Stomach (tissue), 19 donors: Measurements from ENCODE around the gene SLC29A3. TPM values are rescaled to one million over a fixed set of nuclear protein-coding genes. Genes with fewer than 3 reads are reported as not detected.
A peak's percentile ranks its signal among the peaks of the same experiment; 100 is the strongest.

Source experiments
- DNase-seq, 2 donors: peaks; one replicate each; pipeline versions ENCODE4 v3.0.0 to v3.0.0-alpha.2; 2013 to 2019
- H3K27ac ChIP-seq, 5 donors: fragments of 200-600 bp in 4 of 5; sonication (generic) in 4 of 5; one replicate each; pipeline ENCODE4 v1.5.1; 2013 to 2019; ENCODE audit warnings: mild to moderate bottlenecking in 1 of 5, moderate library complexity in 1 of 5
- H3K27me3 ChIP-seq, 3 donors: fragments of 200-600 bp; sonication (generic); one replicate each; pipeline ENCODE4 v1.5.1; 2017 to 2019; ENCODE audit warnings: mixed run types in 1 of 3
- H3K36me3 ChIP-seq, 4 donors: fragments of 200-600 bp; sonication (generic); 1 replicate in 3 of 4; 2 replicates in 1 of 4; pipeline ENCODE4 v1.5.1; 2016 to 2019
- H3K4me1 ChIP-seq, 4 donors: fragments of 200-600 bp; sonication (generic); one replicate each; pipeline ENCODE4 v1.5.1; 2016 to 2019
- H3K4me3 ChIP-seq, 4 donors: fragments of 200-600 bp; sonication (generic) in 3 of 4; one replicate each; pipeline ENCODE4 v1.5.1; 2016 to 2019; ENCODE audit warnings: mild to moderate bottlenecking in 1 of 4
- H3K9me3 ChIP-seq, 4 donors: fragments of 200-600 bp; sonication (generic); one replicate each; pipeline ENCODE4 v1.5.1; 2016 to 2019
- EP300 ChIP-seq: sonication (generic); formaldehyde crosslinking; IDR thresholded peaks from one replicate; pipeline ENCODE4 v1.6.1; 2017; ENCODE audit warnings: antibody characterized with exemption
- POLR2A ChIP-seq, 4 donors: fragments of 450-650 bp; IDR thresholded peaks; one replicate each; pipeline ENCODE4 v1.6.1; 2016; ENCODE audit warnings: antibody characterized with exemption in 4 of 4, control low read depth in 2 of 4, mild to moderate bottlenecking in 1 of 4, moderate library complexity in 1 of 4
- POLR2AphosphoS5 ChIP-seq, 3 donors: sonication (generic); formaldehyde crosslinking; IDR thresholded peaks; one replicate each; pipeline ENCODE4 v1.6.1; 2016; ENCODE audit warnings: antibody characterized with exemption in 3 of 3
- WGBS, 5 donors: extraction: QIAGEN DNeasy Blood & Tissue Kit in 3 of 5; methylation state at CpG; one replicate each; pipeline versions ENCODE4 v1.1.5 to v1.1.7; 2013 to 2018; 5-methylcytosine and 5-hydroxymethylcytosine counted together
- intact Hi-C: fragments of 100-400 bp; cut with DNase I; formaldehyde crosslinking; loops from one replicate; pipeline ENCODE4 v1.15.1; 2023; ENCODE audit warnings: low total_unique reads
- long read RNA-seq, 10 donors: transcript quantifications; one replicate each; lab custom pipeline, GENCODE V29; 2026
- polyA plus RNA-seq, 3 donors: library from polyadenylated mRNA; stranded (reverse); fragments of 200-250 nt; gene quantifications; one replicate each; pipeline ENCODE4 v1.2.3, GENCODE V29; 2013
- total RNA-seq, 5 donors: library from RNA; depleted of rRNA; stranded (reverse); fragments of >200 nt; gene quantifications; one replicate each; pipeline versions ENCODE4 v1.1.0 to v1.2.3, GENCODE V29; 2014 to 2016
- TF ChIP-seq, protein P1 (sequence below), 7 experiments: fragments of 450-650 bp in 4 of 7; fragments of 200-600 bp in 3 of 7; sonication (generic) in 3 of 7; IDR thresholded peaks; one replicate each; pipeline ENCODE4 v1.5.1; 2016 to 2019; ENCODE audit warnings: antibody characterized with exemption in 7 of 7, control low read depth in 2 of 7, mild to moderate bottlenecking in 1 of 7
- donor health status: healthy with polysubstance abuse.
- donor health status: Bipolar disorder and iron deficiency.
- donor health status: healthy.

SLC29A3 gene
- total RNA-seq (10 to 100 TPM in 1 of 5 donors, 1 to 10 TPM in 2, not detected in 2; 2.8 to 23.7 (median 6.4) TPM), polyA plus RNA-seq (1 to 10 TPM; 2.9 to 4.8 (median 3.7) TPM)
- long read RNA-seq, donor 1, result 0 reads
- long read RNA-seq, donor 2, result 0 reads
- long read RNA-seq, donor 3, partial matches to known transcripts, result 0 of 1 reads
- long read RNA-seq, donor 3, other reads (novel, unspliced or antisense), result 0 of 1 reads
- long read RNA-seq, donor 4, result 0 reads
- long read RNA-seq, donor 5, partial matches to known transcripts, result 5 of 7 reads
- long read RNA-seq, donor 5, other reads (novel, unspliced or antisense), result 0 of 7 reads
- long read RNA-seq, donor 6, partial matches to known transcripts, result 0 of 5 reads
- long read RNA-seq, donor 6, other reads (novel, unspliced or antisense), result 0 of 5 reads
- long read RNA-seq, donor 7, partial matches to known transcripts, result 0 of 2 reads
- long read RNA-seq, donor 7, other reads (novel, unspliced or antisense), result 0 of 2 reads
- long read RNA-seq, donor 8, partial matches to known transcripts, result 0 of 2 reads
- long read RNA-seq, donor 8, other reads (novel, unspliced or antisense), result 0 of 2 reads
- long read RNA-seq, donor 9, partial matches to known transcripts, result 0 of 1 reads
- long read RNA-seq, donor 9, other reads (novel, unspliced or antisense), result 0 of 1 reads
- long read RNA-seq, donor 10, result 0 reads

GRCh38 chr10:71319042-71319799 is at the start of gene SLC29A3:
Gene SLC29A3 (plus strand): TSS chr10:71319259. CDS start chr10:71319310, 51 bp downstream.
- peaks cover 0 to 20% (median 18%) of the 10 kb centered on the region in 4 donors for H3K36me3 ChIP-seq
- peak within 1 kb of the TSS; percentile 42 to 90 (median 81) for H3K27ac ChIP-seq
- WGBS, 5 donors, result 0 to 1% (median 1%) methylated on average over 28 to 62 of the region's 62 CpGs
- peaks cover 8 to 34% (median 23%) of the 10 kb centered on the region in 4 donors for H3K4me1 ChIP-seq
- TF ChIP-seq POLR2A (IDR thresholded peaks at IDR 0.05) (no peak), POLR2AphosphoS5 (IDR thresholded peaks at IDR 0.05) (peak in 2 of 3 donors; percentile 75 to 85)
- TF ChIP-seq, protein P1, sequence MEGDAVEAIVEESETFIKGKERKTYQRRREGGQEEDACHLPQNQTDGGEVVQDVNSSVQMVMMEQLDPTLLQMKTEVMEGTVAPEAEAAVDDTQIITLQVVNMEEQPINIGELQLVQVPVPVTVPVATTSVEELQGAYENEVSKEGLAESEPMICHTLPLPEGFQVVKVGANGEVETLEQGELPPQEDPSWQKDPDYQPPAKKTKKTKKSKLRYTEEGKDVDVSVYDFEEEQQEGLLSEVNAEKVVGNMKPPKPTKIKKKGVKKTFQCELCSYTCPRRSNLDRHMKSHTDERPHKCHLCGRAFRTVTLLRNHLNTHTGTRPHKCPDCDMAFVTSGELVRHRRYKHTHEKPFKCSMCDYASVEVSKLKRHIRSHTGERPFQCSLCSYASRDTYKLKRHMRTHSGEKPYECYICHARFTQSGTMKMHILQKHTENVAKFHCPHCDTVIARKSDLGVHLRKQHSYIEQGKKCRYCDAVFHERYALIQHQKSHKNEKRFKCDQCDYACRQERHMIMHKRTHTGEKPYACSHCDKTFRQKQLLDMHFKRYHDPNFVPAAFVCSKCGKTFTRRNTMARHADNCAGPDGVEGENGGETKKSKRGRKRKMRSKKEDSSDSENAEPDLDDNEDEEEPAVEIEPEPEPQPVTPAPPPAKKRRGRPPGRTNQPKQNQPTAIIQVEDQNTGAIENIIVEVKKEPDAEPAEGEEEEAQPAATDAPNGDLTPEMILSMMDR (IDR thresholded peaks at IDR 0.05), result peak in 5 of 7 experiments; percentile 48 to 73 (median 58)
- no peaks in the 10 kb centered on the region for H3K9me3 ChIP-seq
- peak; percentile 85 to 96 for DNase-seq
- intact Hi-C loops, result no loop called here
- no peaks in the 10 kb centered on the region for H3K27me3 ChIP-seq
- H3K4me3 ChIP-seq, result peak within 1 kb of the TSS; percentile 67 to 85 (median 76)

GRCh38 chr10:71269301-71270288 is 49.5 kb upstream of the SLC29A3 start:
- 43 to 58% (median 51%) methylated on average over 11 of the region's 11 CpGs for WGBS, 5 donors
- intact Hi-C loops, result no loop called here
- TF ChIP-seq, protein P1 (IDR thresholded peaks at IDR 0.05), result no peak
- TF ChIP-seq EP300 (no peak), POLR2A (IDR thresholded peaks at IDR 0.05) (no peak), POLR2AphosphoS5 (IDR thresholded peaks at IDR 0.05) (no peak)
- Histone ChIP-seq H3K36me3 (no peaks in the 10 kb centered on the region), H3K27ac (peak overlapping the region in 3 of 5 donors; percentile 35 to 76 (median 50)), H3K4me1 (peaks cover 10 to 58% (median 44%) of the 10 kb centered on the region in 4 donors), H3K4me3 (no peak overlapping the region), H3K27me3 (no peaks in the 10 kb centered on the region), H3K9me3 (no peaks in the 10 kb centered on the region)
- DNase-seq, result no peak

GRCh38 chr10:71270301-71271220 is 48.5 kb upstream of the SLC29A3 start:
- intact Hi-C loops, result no loop called here
- TF ChIP-seq EP300, result no peak
- TF ChIP-seq, protein P1 (IDR thresholded peaks at IDR 0.05), result peak in 4 of 7 experiments; percentile 9 to 67 (median 55)
- Histone ChIP-seq H3K4me1 (peaks cover 10 to 50% (median 38%) of the 10 kb centered on the region in 4 donors), H3K4me3 (no peak overlapping the region), H3K9me3 (no peaks in the 10 kb centered on the region), H3K27ac (peak overlapping the region in 1 of 5 donors; percentile 35), H3K36me3 (no peaks in the 10 kb centered on the region), H3K27me3 (no peaks in the 10 kb centered on the region)
- DNase-seq, result peak; percentile 63 to 87
- WGBS, 5 donors, result 53 to 61% (median 57%) methylated on average over 9 to 10 of the region's 10 CpGs
